Mesodermal cell (in vitro differentiated cells): ENCODE results near the gene OTOP2.

Source experiments
- H3K27ac ChIP-seq: 2 replicates; pipeline ENCODE4 v1.7.0; 2013; ENCODE audit warnings: mild to moderate bottlenecking, low read depth, low read length, moderate library complexity; ENCODE audit not compliant: severe bottlenecking
- H3K36me3 ChIP-seq: 2 replicates; pipeline ENCODE4 v1.7.1; 2013; ENCODE audit warnings: mild to moderate bottlenecking, low read length, moderate library complexity; ENCODE audit not compliant: control insufficient read depth, insufficient read depth
- H3K4me1 ChIP-seq: one replicate; pipeline ENCODE4 v1.7.1; 2013; ENCODE audit warnings: mild to moderate bottlenecking, low read length; ENCODE audit not compliant: insufficient read depth, control insufficient read depth, poor library complexity, severe bottlenecking
- H3K4me3 ChIP-seq: 2 replicates; pipeline ENCODE4 v1.7.0; 2013; ENCODE audit warnings: low read length, control low read depth, mild to moderate bottlenecking; ENCODE audit not compliant: insufficient read depth, poor library complexity, severe bottlenecking; ENCODE audit errors: extremely low read depth
- H3K9me3 ChIP-seq: 2 replicates; pipeline ENCODE4 v1.7.1; 2013; ENCODE audit warnings: mild to moderate bottlenecking, low read length, moderate library complexity; ENCODE audit not compliant: control insufficient read depth
- WGBS, 2 experiments: methylation state at CpG; one replicate each; pipeline ENCODE4 v1.1.5; 2013; ENCODE audit warnings: missing lambda C conversion rate in 2 of 2; ENCODE audit not compliant: insufficient coverage in 2 of 2; 5-methylcytosine and 5-hydroxymethylcytosine counted together

Gene OTOP2

DNA sequence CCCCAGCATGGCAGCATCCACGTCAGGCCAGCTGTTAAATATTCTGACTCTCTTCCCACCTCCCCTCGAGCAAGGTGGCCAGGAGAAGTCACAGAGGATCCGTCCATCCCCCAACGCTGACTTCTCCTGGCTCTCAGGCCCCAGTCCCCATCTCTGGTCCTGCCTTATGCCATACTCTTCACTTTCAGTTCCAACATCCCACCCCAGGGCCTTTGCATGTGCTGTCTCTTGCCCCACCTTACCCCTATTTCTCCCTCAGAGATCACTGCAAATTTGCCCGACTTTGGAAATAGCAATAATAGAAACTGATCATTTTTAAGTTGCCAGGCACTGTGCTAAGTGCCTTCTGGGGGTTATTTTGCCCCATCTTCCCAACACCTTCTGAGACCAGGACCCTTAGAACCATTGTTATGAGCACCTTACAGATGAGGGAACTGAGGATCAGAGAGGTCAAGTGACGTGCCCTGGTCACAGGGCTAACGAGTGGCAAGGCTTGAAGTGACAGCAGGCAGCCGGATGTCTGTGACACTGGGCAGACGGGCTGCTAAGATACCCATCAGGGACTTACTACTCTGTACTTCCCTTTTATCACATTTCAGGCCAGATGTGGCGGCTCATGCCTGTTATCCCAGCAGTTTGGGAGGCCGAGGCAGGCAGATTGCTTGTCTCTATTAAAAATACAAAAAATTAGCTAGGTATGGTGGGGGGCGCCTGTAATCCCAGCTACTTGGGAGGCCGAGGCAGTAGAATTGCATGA, 30.8 kb downstream of the OTOP2 start:
- Histone ChIP-seq H3K36me3 (no peaks in the 10 kb centered on the region), H3K9me3 (no peaks in the 10 kb centered on the region), H3K4me3 (no peak overlapping the region), H3K4me1 (no peaks in the 10 kb centered on the region), H3K27ac (no peak overlapping the region)
- 65 to 72% methylated on average over 9 to 11 of the region's 13 CpGs for WGBS, 2 experiments

- no peak overlapping the region for H3K4me3 ChIP-seq
- 60 to 67% methylated on average over 2 to 4 of the region's 4 CpGs for WGBS, 2 experiments
- no peaks in the 10 kb centered on the region for H3K4me1 ChIP-seq
- H3K36me3 ChIP-seq: no peaks in the 10 kb centered on the region
- H3K27ac ChIP-seq: no peak overlapping the region
- H3K9me3 ChIP-seq: no peaks in the 10 kb centered on the region
Observed at GRCh38 chr17:74956093-74956492, 32.0 kb downstream of the OTOP2 start.

GRCh38 chr17:74957935-74958740, 34.1 kb downstream of the OTOP2 start:
- no peak overlapping the region for H3K4me3 ChIP-seq
- H3K36me3 ChIP-seq: no peaks in the 10 kb centered on the region
- no peaks in the 10 kb centered on the region for H3K4me1 ChIP-seq
- H3K9me3 ChIP-seq: no peaks in the 10 kb centered on the region
- no peak overlapping the region for H3K27ac ChIP-seq
- 43 to 47% methylated on average over 27 to 28 of the region's 33 CpGs for WGBS, 2 experiments

DNA sequence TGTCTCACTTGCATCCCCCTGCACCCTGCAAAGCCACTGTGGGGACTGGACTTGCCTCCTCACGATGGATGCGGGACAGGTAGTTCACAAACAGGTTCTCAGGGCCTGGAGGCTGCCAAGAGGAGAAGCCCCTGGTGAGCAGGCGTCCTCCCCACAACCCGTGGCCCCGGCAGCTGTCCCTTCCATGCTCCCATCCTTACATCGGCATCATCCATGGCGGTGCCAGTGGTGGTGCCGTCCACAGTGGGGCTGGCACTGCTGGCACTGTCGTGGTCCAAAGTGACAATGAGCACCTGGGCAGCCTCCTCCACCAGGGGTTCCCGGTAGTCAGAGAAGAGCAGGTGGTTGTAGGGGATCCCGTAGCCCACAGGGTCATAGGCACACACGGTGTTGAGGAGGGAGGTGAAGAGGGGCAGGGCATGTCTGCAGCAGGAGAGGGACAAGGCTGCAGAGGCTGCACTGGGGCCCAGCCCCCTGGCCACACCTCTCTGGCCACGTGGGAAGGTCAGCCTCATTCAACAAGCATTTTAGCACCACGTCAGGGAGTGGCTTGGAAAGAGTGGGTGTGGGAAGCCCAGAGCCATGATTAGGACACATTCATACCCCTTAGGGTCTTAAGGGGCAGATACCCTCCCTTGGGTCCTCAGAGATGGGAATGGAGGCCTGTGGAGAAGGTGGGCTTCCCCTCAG, 35.9 kb downstream of the OTOP2 start:
- Histone ChIP-seq H3K4me1 (no peaks in the 10 kb centered on the region), H3K4me3 (no peak overlapping the region), H3K36me3 (no peaks in the 10 kb centered on the region), H3K27ac (no peak overlapping the region), H3K9me3 (no peaks in the 10 kb centered on the region)
- 77 to 89% methylated on average over 6 to 12 of the region's 14 CpGs for WGBS, 2 experiments

DNA sequence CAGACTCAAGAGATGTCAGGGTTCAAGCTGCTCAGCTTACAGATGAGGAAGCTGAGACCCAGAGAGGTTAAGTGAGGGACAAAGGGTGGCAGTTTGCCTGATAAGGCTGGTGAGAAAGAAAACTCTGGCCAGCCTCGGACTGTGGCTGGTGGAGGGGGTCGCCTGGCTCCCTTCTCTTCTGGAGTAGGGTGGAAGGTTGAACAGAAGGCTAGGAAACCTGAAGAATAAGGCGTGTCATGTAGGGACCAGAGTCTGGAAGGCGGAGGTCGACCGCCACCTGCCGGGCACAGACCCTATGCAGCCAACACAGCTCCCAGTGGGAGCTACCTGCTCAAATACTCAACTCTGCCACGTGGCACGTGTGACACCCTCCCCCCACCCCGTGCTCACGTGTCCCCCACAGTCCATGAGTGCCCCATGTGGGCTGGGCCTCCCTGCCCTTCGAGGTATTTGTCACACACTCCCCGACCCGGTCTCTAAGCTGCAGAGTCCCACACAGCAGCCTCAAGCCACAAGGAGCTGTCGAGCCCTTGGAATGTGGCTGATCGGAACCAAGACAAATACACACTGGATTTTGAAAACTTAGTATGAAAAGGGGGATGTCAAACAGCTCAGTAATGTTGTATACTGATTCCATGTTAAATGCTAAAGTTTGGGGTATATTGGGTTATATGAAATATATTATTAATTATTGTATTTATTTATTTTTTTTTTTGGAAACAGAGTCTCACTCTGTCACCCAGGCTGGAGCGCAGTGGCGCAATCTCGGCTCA, 36.7 kb downstream of the OTOP2 start:
- no peak overlapping the region for H3K4me3 ChIP-seq
- no peaks in the 10 kb centered on the region for H3K9me3 ChIP-seq
- no peak overlapping the region for H3K27ac ChIP-seq
- H3K36me3 ChIP-seq: no peaks in the 10 kb centered on the region
- WGBS, 2 experiments: 0 to 25% methylated on average over 2 to 12 of the region's 19 CpGs
- H3K4me1 ChIP-seq: no peaks in the 10 kb centered on the region

DNA sequence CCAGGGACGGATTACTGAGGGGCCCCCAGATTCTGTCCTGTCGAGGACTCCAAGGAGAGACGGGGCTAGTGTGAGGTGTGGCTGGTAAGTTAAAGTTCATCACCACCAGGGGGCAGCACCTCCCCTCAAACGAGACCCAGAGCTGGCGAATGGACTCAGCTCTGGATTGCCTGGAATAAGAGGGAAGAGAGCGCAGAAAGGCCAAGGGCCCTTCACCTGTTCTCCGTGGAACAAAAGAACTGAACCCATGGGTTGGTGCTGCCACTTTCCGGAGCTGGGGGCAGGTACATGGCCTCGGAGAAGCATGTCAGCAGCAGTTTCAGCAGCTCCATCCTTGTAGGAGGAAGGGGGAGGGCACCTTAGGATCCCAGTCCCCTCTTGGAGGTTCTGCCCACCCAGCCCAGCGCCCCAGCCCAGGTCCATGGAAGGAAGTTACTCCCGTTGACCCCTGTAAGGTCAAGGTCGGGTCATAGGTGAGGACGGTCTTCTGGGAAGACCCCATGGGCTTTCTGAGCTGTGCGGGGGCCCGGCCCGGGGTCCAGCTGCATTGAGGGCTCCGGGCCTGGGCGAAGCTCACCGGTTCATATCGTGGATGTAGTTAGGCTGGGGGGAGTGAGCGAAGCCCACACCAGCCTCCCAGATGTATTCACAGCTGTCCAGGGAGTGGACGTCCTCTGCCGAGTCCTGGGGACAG, 37.7 kb downstream of the OTOP2 start:
- Histone ChIP-seq H3K4me3 (no peak overlapping the region), H3K27ac (no peak overlapping the region), H3K4me1 (no peaks in the 10 kb centered on the region), H3K36me3 (no peaks in the 10 kb centered on the region), H3K9me3 (no peaks in the 10 kb centered on the region)
- 49 to 54% methylated on average over 16 to 21 of the region's 23 CpGs for whole genome bisulfite sequencing, 2 experiments

GRCh38 chr17:74962622-74963394, 38.7 kb downstream of the OTOP2 start:
- H3K4me1 ChIP-seq: no peaks in the 10 kb centered on the region
- no peak overlapping the region for H3K27ac ChIP-seq
- no peak overlapping the region for H3K4me3 ChIP-seq
- no peaks in the 10 kb centered on the region for H3K9me3 ChIP-seq
- no peaks in the 10 kb centered on the region for H3K36me3 ChIP-seq
- WGBS, 2 experiments: 82 to 90% methylated on average over 12 to 15 of the region's 18 CpGs

DNA sequence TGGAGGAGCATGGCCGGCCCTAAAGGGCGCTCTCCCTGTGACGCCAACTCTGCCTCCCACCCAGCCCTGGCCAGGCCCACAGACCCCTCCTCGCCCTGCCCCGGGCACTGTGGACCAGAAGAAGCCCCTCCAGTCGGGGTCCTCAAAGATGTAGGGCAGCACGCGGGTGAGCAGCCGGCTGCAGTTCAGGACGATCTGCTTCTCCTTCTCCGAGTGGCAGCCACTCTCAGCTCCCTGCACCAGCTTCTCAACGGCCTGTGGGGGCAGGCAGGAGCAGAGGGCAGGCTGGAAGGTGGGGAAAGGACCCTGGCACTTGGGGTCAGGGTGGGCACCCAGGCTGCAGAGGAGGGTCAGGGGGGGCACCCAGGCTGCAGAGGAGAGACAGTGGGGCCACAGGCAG, 39.6 kb downstream of the OTOP2 start:
- Histone ChIP-seq H3K27ac (no peak overlapping the region), H3K9me3 (no peaks in the 10 kb centered on the region), H3K4me3 (no peak overlapping the region), H3K4me1 (no peaks in the 10 kb centered on the region), H3K36me3 (no peaks in the 10 kb centered on the region)
- WGBS, 2 experiments: 65 to 75% methylated on average over 10 to 11 of the region's 12 CpGs

GRCh38 chr17:74964246-74964761, 40.2 kb downstream of the OTOP2 start:
- no peaks in the 10 kb centered on the region for H3K9me3 ChIP-seq

More at GRCh38 chr17:74964246-74964761, 40.2 kb downstream of the OTOP2 start:
- Histone ChIP-seq H3K36me3 (no peaks in the 10 kb centered on the region), H3K4me3 (no peak overlapping the region), H3K27ac (no peak overlapping the region), H3K4me1 (no peaks in the 10 kb centered on the region)
- WGBS, 2 experiments: 89 to 91% methylated on average over 9 to 12 of the region's 12 CpGs
